Sigmoid colon (tissue), 7 donors: Measurements from ENCODE around the gene DNAL1. TPM values are rescaled to one million over a fixed set of nuclear protein-coding genes. Genes with fewer than 3 reads are reported as not detected.
"Not testable (repeated sequence)": the region's sequence is repeated elsewhere in the genome, so short reads cannot be mapped to it uniquely, and the experiment has no call there.

Experiments
- DNase-seq: peaks from one replicate; pipeline ENCODE4 v3.0.0-alpha.2; 2019
- H3K27ac ChIP-seq, 4 donors: fragments of 200-600 bp; sonication (generic); one replicate each; pipeline ENCODE4 v1.5.1; 2016 to 2019; ENCODE audit warnings: mild to moderate bottlenecking in 1 of 4
- H3K27me3 ChIP-seq, 3 donors: fragments of 200-600 bp; sonication (generic); one replicate each; pipeline ENCODE4 v1.5.1; 2019; ENCODE audit warnings: mild to moderate bottlenecking in 1 of 3
- H3K36me3 ChIP-seq, 4 donors: fragments of 200-600 bp; sonication (generic); one replicate each; pipeline ENCODE4 v1.5.1; 2016 to 2019
- H3K4me1 ChIP-seq, 4 donors: fragments of 200-600 bp; sonication (generic); one replicate each; pipeline ENCODE4 v1.5.1; 2017 to 2019
- H3K4me3 ChIP-seq, 4 donors: fragments of 200-600 bp; sonication (generic); one replicate each; pipeline ENCODE4 v1.5.1; 2017 to 2019; ENCODE audit warnings: mild to moderate bottlenecking in 2 of 4, moderate library complexity in 1 of 4
- H3K9me3 ChIP-seq, 4 donors: fragments of 200-600 bp in 3 of 4; sonication (generic) in 3 of 4; one replicate each; pipeline versions ENCODE4 v1.5.1 to v1.6.1; 2013 to 2019
- CTCF ChIP-seq, 4 experiments: fragments of 450-650 bp in 3 of 4; fragments of 200-600 bp in 1 of 4; IDR thresholded peaks; one replicate each; pipeline ENCODE4 v1.5.1; 2016 to 2019; ENCODE audit warnings: antibody characterized with exemption in 4 of 4, mild to moderate bottlenecking in 3 of 4, moderate library complexity in 2 of 4
- EP300 ChIP-seq, 4 donors: sonication (generic); formaldehyde crosslinking; IDR thresholded peaks; one replicate each; pipeline ENCODE4 v1.6.1; 2017; ENCODE audit warnings: antibody characterized with exemption in 4 of 4
- POLR2A ChIP-seq, 2 donors: fragments of 450-650 bp; IDR thresholded peaks; one replicate each; pipeline ENCODE4 v1.6.1; 2016; ENCODE audit warnings: antibody characterized with exemption in 2 of 2, mild to moderate bottlenecking in 2 of 2, moderate library complexity in 2 of 2
- POLR2AphosphoS5 ChIP-seq, 4 donors: sonication (generic); formaldehyde crosslinking; IDR thresholded peaks; one replicate each; pipeline ENCODE4 v1.6.1; 2017; ENCODE audit warnings: antibody characterized with exemption in 4 of 4
- WGBS, 2 donors: extraction: QIAGEN DNeasy Blood & Tissue Kit; methylation state at CpG; one replicate each; pipeline ENCODE4 v1.1.7; 2013; 5-methylcytosine and 5-hydroxymethylcytosine counted together
- intact Hi-C: fragments of 100-400 bp; cut with DNase I; formaldehyde crosslinking; loops from one replicate; pipeline ENCODE4 v1.15.1; 2023
- polyA plus RNA-seq, 3 donors: library from polyadenylated mRNA; stranded (reverse); fragments of 200-250 nt; gene quantifications; one replicate each; pipeline ENCODE4 v1.2.3, GENCODE V29; 2013
- total RNA-seq, 4 donors: library from RNA; depleted of rRNA; stranded (reverse); fragments of >200 nt; gene quantifications; one replicate each; pipeline ENCODE4 v1.1.0, GENCODE V29; 2016
- donor health status: healthy with polysubstance abuse.
- donor health status: Bipolar disorder and iron deficiency.
- donor health status: healthy.

Gene DNAL1
- total and polyA plus RNA-seq, 7 donors, result 4.6 to 20.0 (median 6.9) TPM

DNA sequence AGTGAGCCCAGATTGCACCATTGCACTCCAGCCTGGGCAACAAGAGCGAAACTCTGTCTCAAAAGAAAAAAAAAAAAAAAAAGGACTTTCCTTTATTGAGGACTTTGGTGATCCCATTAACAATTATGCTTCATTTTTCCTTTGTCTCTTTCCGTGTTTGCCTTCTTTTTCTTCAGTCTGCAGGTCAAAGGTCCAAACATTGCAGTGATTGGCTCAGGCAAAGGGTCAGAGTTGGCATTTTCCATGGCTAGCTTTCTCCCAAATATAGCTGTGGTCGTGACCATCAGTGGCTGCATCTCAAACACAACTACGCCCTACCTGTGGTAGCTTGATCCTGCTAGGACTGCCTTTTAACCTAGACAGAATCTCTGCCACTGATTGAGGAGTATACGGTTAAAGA is 7.0 kb upstream of the DNAL1 start:
- peaks cover 0 to 16% (median 6%) of the 10 kb centered on the region in 4 donors for H3K4me1 ChIP-seq
- no peak for TF ChIP-seq CTCF (IDR thresholded peaks at IDR 0.05)
- no peak for TF ChIP-seq POLR2A (IDR thresholded peaks at IDR 0.05)
- H3K4me3 ChIP-seq, result no peak overlapping the region
- WGBS, 2 donors, result 77 to 83% methylated on average over 5 of the region's 5 CpGs
- H3K36me3 ChIP-seq, result no peaks in the 10 kb centered on the region
- no peaks in the 10 kb centered on the region for H3K9me3 ChIP-seq
- no peak overlapping the region for H3K27ac ChIP-seq
- intact Hi-C loops, result loop anchor here (10.0 kb wide), 1 partner anchor 343 kb away; no protein-coding TSS in a partner anchor
- no peak for DNase-seq
- H3K27me3 ChIP-seq, result no peaks in the 10 kb centered on the region

DNA sequence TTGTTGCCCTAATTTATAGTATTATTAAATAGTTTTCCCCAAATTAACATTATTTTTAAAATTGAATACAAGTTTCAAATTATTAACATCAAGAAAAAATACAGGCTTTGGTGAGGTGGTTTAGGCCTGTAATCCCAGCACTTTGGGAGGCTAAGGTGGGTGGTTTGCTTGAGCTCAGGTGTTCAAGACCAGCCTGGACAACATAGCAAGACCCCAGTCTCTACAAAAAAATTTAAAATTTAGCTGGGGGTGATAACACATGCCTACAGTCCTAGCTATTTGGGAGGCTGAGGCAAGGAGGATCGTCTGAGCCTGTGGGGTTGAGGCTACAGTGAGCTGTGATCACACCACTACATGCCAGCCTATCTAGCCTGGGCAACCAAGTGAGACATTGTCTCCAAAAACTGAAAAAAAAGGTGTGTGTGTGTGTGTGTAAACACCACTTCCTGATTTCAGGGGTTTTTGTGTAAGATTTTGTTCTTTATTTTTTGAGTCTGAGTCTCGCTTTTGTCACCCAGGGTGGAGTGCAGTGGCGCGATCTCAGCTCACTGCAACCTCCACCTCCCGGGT is 3.9 kb upstream of the DNAL1 start:
- H3K36me3 ChIP-seq, result no peaks in the 10 kb centered on the region
- H3K27ac ChIP-seq, result no peak overlapping the region
- H3K4me1 ChIP-seq, result peaks cover 0 to 16% (median 14%) of the 10 kb centered on the region in 4 donors
- no peaks in the 10 kb centered on the region for H3K27me3 ChIP-seq
- 90 to 91% methylated on average over 5 of the region's 5 CpGs for WGBS, 2 donors
- no peak for DNase-seq
- TF ChIP-seq POLR2A (IDR thresholded peaks at IDR 0.05), result no peak
- TF ChIP-seq CTCF (IDR thresholded peaks at IDR 0.05), result no peak
- TF ChIP-seq EP300 (IDR thresholded peaks at IDR 0.05), result no peak
- H3K4me3 ChIP-seq, result no peak overlapping the region
- H3K9me3 ChIP-seq, result no peaks in the 10 kb centered on the region
- intact Hi-C loops, result loop anchor here (5.0 to 10.0 kb wide), 2 partner anchors 71 to 184 kb away; partner anchors contain the start of gene PNMA1

GRCh38 chr14:73645248-73645610 is 443 bp downstream of the DNAL1 start:
- H3K9me3 ChIP-seq, result no peaks in the 10 kb centered on the region
- intact Hi-C loops, result loop anchor here (10.0 kb wide), 1 partner anchor 180 kb away; no protein-coding TSS in a partner anchor
- no peak for TF ChIP-seq CTCF (IDR thresholded peaks at IDR 0.05)
- TF ChIP-seq POLR2AphosphoS5 (IDR thresholded peaks at IDR 0.05), result no peak
- TF ChIP-seq POLR2A (IDR thresholded peaks at IDR 0.05), result no peak
- TF ChIP-seq EP300 (IDR thresholded peaks at IDR 0.05), result no peak
- no peak for DNase-seq
- H3K27ac ChIP-seq, result peak overlapping the region; percentile 85 to 91 (median 88)
- H3K27me3 ChIP-seq, result no peaks in the 10 kb centered on the region
- H3K36me3 ChIP-seq, result no peaks in the 10 kb centered on the region
- peaks cover 0 to 20% (median 15%) of the 10 kb centered on the region in 4 donors for H3K4me1 ChIP-seq
- 3 to 8% methylated on average over 7 of the region's 7 CpGs for WGBS, 2 donors
- H3K4me3 ChIP-seq, result peak overlapping the region; percentile 53 to 73 (median 71)

DNA sequence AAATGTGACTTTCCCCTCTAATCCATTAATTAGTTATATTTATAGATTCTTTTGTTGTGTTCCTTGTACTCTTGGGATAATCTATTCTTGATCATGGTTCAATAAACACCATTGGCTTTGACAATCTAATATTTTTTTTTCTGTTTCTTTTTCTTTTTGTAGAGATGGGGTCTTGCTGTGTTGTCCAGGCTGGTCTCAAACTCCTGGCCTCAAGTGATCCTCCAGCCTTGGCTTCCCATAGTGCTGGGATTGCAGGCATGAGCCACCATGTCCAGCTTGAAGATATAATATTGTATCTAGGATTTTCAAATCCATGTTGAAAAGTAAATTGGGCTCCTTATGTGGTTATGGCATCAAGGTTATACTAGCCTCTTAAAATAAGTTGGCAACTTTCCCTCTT is 6.2 kb downstream of the DNAL1 start:
- Histone ChIP-seq H3K4me1 (peaks cover 0 to 3% (median under 1%) of the 10 kb centered on the region in 4 donors), H3K4me3 (no peak overlapping the region), H3K27me3 (no peaks in the 10 kb centered on the region), H3K36me3 (peaks cover 0 to 22% (median 0%) of the 10 kb centered on the region in 4 donors), H3K27ac (no peak overlapping the region), H3K9me3 (no peaks in the 10 kb centered on the region)
- intact Hi-C loops, result no loop called here
- no peak for DNase-seq
- TF ChIP-seq CTCF (IDR thresholded peaks at IDR 0.05), result no peak
- no peak for TF ChIP-seq POLR2AphosphoS5 (IDR thresholded peaks at IDR 0.05)
- TF ChIP-seq EP300 (IDR thresholded peaks at IDR 0.05), result no peak

DNA sequence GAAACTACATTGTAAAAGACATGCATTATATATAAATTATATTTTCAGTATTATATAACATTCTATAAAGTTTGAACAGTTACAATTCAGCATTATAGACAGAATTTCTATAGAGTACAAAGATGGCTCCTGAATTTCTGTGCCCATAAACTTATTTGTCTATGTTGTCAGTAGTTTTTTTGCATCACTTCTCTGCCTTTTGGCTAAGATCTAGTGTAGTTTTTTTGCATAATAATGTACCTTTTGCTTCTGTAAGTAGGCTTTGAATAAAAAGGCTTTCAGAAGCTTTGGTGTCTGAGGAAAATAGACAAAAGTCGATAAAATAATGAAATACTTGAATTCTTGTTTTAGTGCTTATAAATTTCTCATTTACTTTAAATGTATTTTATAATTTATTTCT is 11.1 kb downstream of the DNAL1 start:
- Histone ChIP-seq H3K27me3 (no peaks in the 10 kb centered on the region), H3K36me3 (peaks cover 0 to 45% (median 0%) of the 10 kb centered on the region in 4 donors), H3K4me3 (no peak overlapping the region), H3K4me1 (no peaks in the 10 kb centered on the region), H3K27ac (no peak overlapping the region), H3K9me3 (no peaks in the 10 kb centered on the region)
- no peak for DNase-seq
- intact Hi-C loops, result no loop called here
- 96 to 97% methylated on average over 1 of the region's 1 CpG for WGBS, 2 donors
- no peak for TF ChIP-seq EP300 (IDR thresholded peaks at IDR 0.05)
- no peak for TF ChIP-seq POLR2AphosphoS5 (IDR thresholded peaks at IDR 0.05)
- no peak for TF ChIP-seq CTCF (IDR thresholded peaks at IDR 0.05)
- no peak for TF ChIP-seq POLR2A (IDR thresholded peaks at IDR 0.05)

DNA sequence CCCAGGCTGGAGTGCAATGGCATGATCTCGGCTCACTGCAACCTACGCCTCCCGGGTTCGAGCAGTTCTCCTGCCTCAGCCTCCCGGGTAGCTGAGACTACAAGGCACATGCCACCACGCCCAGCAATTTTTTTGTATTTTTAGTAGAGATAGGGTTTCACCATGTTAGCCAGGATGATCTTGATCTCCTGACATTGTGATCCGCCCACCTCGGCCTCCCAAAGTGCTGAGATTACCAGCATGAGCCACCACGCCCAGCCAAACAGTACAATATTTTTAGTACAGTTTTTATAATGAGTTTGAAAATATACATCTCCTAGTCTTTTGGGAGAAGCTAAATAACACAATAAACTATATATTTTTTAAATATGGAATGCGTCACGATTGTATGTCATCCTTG is 14.4 kb downstream of the DNAL1 start:
- H3K27ac ChIP-seq, H3K4me1 ChIP-seq, H3K4me3 ChIP-seq, DNase-seq, H3K27me3 ChIP-seq, intact Hi-C loops, H3K9me3 ChIP-seq: not testable (repeated sequence)
- WGBS, 2 donors, result 96% methylated on average over 11 of the region's 11 CpGs
- H3K36me3 ChIP-seq, result peaks cover 0 to 40% (median 0%) of the 10 kb centered on the region in 4 donors
